Activated CD4-positive, CD25-positive, alpha-beta regulatory T cell treated with anti-CD3 and anti-CD28 coated beads, Interleukin-2, amount 50 U/mL, for 16 hours (primary cell): ENCODE data around the gene GSG1.

Experiments used
- DNase-seq: peaks from one replicate; pipeline ENCODE4 v3.0.0-alpha.2; 2020; ENCODE audit warnings: low read depth, low spot score

The GSG1 gene

DNA sequence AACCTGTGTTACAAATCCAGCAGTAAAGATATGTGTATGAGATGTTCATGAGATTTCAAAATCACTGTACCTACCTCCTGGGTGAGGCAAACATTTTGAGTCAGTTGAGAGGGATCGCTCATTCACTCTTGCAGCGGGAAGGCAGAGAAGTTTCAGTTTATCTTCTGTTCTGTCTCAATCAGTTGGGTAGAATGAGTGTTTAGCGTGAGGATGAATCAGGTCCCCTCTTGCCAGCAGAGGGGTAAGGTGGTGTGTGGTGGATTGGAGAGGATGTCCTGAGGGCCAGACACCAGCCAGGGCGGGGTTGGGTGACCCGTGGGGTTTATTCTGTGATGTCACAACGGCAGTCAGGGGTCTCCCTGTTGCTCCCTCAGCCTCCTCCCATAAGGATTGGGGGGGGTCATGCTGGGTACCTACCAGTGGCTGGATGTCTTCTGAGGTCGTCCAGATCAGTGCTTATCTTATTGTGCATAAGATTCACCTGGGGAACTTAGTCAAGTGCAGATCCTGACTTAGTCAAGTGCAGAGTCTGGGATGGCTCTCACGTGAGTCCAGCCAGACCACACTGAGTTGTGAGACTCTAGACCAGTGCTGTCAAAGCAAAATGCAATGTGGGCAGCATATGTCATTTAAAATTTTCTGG is at the start of gene GSG1:
Gene GSG1, minus strand, starts transcription at position 277 of the 643 bp plus-strand sequence. Its CDS starts 155 bp downstream, at position 122.
- DNase-seq: no peak

DNA sequence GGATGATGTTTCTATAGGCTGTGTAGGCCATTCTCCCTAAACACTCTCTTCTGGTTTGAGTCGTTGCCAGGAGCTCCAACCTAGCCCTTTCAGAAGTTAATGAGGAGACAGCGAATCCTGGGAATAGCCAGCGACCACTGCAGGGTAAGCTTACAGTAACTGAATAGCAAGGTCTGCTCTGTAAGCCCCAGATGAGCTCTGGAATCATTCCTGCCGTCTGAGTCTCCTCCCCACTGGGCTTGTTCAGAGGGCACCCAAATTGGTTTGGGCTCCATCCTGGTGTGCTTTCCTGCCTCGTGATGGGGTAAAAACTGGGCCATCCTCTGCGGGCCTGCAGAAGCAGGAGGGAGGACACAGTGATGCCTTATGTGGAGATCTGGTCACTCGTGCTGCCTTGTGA is 49.7 kb upstream of the GSG1 start:
- no peak for DNase-seq

DNA sequence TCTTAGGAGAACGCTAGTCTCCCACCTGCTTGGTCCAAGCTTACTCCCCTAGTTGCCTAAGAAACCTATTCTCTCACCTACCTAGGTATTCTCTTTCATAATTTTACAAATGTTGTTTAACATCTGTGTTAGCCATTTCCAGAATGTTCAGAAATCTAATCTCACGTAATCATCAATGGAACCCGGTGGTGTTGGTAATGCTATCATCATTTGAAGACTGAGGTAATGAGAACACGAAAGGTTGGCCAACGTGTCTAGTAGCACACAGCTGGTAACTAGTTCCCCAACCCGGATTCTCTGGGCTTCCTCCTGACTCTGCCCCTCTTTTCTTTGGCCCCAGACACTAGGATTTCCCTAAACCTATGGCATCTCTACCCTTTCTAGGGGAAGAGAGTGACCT is 49.3 kb upstream of the GSG1 start:
- DNase-seq: no peak

DNA sequence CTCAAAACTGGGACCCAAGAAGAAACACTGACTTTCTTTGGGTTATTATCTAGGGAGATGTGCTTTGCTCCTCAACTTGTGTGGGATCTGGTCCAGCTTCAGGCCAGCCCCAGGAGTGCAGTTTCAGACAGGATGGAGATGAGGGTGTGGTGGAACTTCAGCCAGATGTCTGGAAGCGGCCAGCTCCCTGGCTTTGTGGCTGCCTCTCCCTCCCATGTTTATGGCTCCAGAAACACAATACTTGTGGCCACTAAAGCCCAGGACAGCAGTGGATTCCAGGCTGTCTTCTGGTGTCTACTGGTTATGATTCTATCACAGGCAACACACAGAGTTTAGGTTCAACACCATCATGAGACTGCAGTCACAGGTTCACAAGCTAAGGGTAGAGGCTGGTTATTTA is 48.8 kb upstream of the GSG1 start:
- no peak for DNase-seq

DNA sequence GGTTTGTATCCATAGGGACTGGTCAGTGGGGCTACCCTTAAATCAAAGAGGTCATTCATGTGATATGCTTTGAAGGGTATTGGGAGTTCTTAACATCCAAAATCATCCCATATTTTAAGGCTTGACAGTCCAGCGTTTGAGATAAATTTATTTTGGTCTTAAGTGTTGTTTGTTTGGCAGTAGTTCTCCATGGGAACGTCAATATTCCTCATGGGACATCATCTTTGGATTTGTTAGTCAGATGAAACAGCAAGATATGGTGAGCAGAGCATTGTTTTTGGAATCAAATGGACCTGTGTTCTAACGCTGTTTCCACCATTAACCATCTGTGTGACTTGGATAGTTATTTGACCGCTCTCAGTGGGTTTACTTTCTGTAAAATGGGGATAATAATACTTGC is 45.9 kb upstream of the GSG1 start:
- no peak for DNase-seq

DNA sequence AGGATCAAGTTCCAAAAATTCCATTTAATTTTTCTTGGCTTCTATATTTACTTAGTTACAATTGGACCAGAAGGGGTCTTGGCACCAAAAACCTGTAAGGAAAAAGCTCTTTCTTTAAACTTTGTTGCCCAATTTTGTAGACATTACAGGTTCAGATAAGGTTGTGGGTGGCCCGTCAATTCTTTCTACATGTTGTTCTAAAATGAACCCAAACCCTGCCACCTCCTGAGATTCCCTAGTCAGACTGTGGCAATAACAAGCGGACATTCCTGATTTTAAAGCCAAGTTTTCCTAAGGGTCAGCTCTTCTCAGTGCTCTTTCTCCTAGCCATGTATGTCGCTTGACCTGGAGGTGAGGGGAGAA is 45.0 kb upstream of the GSG1 start:
- DNase-seq: no peak

DNA sequence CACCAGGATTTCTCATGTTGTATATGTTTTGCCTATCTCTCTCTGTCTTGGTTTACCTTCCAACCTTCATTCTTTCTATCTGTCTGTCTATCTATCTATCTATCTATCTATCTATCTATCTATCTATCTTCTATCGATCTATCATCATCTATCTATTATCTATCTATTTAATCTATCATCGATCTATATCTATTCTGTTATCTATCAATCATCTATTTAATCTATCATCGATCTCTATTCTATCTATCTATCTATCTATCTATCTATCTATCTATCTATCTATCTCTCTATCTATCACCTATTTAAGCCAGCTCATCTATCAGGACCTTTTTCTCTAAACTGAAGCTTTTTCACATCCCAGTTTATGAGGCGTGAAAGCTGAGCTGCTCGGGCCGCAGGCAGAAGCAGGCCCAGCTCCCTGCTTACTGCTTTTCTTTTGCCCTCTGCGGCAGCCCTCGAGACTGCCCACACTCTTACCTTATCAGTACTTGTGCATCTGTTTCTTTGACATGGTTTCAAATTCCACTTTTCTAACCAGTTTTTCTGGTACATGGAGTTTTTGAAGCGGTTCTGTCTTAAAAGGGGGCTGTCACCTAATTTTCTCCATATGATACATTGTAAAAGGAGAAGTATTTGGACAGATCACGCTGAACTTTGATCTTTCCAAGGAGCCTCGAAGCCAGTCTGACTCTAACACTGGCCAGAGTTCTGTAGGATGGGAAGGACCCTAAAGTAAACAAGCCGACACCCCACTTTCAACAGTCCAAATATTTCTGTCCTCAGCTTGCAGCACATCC is 44.4 kb upstream of the GSG1 start:
- no peak for DNase-seq

DNA sequence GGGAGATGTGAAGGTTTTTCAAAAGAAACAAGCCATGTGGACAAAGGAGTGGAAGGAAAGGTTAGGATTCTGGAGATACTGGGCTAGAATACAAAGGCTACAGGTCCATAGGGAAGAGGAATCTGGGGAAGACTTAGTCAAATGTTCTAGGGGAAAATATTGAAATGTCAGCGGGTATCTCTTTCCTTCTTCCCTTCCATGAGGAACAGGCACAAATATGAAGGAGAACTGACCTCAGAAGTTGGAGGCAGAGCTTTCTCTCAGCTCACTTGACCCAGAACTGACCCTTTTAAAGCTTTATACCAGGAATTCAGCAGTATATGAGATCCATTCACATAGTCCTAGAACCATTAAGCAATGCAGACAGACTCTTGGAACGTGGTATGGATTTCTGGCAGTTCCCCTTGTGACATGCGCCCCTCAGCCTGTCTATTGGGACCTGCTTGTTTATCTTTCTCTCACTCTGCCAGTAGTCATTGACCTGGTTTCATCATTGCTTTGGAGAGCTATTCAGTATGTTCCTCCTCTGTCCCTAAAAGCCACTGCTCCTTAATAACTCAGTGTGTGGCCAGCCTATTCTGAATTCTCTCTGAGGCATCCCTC is 43.0 kb upstream of the GSG1 start:
- no peak for DNase-seq

DNA sequence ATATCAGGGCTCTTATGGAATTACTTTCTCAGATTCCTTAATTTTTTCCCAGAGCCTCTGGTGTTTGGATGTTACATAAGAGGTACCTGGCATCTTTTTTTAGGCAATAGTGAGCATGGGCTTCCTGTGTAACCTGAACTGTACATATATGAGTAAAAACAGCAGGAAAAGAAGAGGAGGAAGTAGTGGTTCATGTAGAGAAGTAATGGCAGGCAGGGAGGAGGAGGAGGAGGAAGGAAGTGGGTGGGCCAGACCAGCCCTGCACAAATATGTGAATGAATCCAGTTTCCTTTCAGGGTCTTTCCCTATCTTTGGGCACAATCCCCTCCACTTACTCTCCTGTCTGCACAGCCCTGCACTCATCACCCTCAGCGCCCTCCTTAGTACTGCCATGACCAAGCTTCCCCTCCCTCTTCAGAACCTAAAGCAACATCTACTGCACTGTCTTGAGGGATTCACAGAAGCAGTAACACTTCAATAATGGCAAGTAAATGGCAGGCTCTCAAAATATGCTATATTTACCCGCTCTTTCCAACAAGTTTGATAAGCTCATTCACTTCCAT is 40.9 kb upstream of the GSG1 start:
- no peak for DNase-seq

DNA sequence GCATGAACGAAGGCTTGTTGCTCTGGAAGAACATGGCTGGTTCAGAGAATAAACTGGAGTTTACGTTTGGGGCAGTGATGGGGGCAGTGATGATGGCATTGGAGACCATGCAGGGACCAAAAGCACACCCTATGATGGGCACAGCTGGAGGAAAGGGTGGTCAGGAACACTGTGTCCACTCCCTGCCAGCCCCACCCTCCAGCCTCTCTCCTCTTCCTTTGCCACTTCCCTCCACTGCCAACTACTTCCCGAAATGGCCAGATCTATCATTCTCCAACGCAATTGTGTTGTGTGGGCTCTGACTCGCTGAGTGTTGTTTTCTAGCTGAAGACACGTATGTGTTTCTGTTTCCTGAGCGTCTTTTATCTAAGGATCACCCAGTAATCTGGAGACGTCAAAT is 39.3 kb upstream of the GSG1 start:
- no peak for DNase-seq

DNA sequence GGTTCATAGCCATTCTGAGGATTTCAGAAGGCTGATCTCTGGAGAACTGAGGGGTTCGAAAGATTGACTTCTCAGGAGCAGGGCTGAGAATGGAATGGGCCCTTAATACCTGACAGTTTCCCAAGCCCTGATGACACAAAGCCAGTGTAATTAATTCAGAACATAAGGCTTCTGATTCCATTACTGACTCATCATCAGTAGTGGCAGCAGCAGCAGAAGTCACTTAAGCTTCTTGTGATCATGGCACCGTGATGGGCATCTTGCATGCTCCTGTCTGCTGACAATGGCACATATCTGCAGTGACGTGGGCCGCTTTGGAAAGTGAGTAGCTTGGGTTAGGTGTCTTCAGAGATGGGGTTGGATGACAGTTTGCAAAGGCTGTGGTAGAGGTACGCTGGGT is 38.2 kb upstream of the GSG1 start:
- no peak for DNase-seq

DNA sequence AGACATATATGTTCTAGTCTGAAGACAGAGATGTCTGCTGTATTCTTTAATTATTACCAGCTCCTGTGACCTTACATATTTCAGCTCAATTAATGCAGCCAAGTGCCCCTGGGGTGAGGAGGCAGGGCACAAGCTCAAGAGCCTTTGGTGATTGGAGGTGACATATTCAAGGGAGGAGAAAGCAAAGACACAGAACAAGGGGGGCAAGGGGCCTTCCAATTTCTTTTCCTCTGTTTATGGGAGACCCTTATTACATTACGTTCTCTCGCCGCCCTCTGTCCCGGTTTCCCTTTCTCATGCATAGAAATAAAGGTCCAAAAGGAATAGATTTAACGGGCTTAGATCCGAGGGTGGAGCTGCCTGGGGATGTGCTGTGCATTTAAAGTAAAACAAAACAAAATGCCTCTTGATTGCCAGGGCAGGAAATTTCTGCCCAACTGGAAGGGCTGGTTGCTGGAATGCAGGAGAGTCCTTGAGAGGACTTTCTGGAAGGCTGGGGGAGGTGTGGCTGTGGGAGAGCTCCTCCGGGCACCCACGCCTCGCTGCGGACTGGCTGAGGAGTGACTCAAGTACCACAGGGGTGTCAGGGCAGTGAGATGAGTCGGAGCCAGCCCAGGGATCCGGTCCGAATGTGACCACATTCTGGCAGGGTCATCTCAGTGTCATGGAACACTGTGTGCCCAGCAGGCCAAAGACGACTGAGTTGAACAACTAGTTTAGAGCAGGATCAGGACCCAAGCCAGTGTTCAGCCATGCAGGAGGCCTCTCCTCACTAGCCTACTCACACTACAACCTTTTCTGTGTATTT is 32.1 kb upstream of the GSG1 start:
- DNase-seq: no peak

DNA sequence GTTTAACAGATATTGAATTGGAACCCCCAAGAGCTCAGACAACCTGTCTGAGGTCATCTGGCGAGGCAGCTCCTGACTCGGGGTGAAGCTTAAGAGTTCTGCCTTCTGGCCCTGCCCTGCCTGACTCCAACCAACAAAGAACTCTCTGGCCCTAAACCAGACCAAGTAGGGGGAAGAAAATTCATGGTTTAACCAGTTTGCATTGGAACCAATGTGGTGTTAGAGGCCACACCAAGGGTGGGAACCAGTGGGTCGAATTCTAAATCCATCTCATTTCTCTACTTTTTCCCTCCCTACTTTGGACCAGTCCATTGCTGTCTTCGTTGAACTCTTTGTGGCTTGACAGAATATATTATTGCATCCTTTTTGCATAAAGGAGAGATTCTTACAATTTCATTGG is 30.4 kb upstream of the GSG1 start:
- DNase-seq: no peak

DNA sequence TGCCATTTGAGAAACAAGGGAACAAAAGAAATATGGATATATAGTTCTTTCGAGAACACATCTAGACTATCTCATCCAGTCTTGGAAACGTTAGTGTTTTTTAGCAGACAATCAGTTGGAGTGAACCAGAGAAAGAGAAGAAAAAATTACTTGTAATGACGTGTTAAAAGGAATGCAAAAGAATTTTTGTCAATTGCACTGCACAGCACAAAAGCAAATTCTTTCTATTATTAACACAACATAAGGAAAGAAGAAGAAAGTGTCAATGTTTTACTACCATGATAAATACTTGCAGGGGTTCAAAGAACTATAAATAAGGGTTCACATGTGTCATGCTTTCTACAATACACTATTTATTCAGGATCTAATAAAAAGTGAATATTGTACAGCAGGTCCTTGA is 27.5 kb upstream of the GSG1 start:
- DNase-seq: no peak

DNA sequence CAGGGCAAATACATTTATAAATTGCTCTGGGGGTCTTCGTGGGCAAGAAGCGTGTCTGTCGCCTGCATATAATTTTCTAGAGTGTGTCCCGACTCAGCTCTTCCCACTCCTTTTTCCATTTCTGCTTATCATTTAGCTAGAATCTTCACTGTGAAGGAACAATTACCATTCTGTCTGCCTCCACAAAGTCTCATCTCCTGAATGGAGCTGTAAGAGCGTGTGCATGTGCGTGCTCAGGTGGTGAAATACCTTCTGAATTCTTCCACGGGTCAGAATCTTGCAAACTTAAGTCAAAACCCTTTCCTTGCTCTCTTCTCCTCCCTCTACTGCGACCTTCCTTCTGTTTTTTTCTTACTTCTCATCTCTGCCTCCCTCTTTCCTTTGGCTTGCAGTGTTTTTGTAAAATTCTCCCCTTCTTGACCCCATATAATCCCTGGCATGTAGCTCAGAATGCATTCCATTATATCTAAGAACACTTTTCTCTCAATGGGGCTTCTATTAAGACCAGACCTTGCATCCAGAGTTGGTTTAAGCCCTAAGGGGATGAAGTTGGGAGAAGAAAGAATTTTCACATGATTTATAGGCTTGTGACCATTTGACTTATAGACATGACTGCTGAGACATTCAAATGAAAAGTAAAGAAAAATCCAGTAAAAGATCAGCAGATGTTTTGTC is 25.0 kb upstream of the GSG1 start:
- DNase-seq: no peak

DNA sequence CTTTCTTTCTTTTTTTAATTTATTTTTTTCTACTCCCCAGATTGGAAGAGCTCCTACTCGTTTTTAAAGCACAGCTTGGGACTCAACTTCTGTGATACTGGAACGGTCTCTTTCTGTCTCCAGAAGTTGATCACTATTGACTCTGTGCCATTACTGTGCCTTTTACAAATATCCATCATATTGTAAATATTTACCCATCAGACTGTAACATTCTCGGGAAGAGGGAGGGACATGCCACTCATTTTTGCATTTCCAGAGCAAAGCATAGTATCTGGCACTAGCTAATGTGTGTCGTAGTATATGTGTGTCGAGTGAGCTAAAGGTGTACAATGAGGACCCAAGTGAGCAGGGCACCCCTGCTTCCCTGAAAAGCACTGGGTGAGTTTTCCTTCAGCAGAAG is 24.0 kb upstream of the GSG1 start:
- DNase-seq: no peak

DNA sequence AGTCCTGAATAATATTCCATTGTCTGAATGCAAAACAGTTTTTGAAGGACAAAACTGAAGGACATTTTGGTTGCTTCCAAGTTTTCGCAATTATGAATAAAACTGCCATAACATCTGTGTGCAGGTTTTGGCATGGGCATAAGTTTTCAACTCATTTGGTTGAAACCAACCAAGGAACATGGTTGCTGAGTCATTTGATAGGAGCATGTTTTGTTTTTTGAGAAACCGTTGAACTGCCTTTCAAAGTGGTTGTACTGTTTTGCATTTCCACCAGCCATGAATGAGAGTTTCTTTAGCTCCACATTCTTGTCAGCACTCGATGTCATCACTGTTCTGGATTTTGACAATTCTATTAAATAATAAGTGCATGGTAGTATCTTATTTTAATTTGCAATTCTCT is 23.0 kb upstream of the GSG1 start:
- DNase-seq: no peak

DNA sequence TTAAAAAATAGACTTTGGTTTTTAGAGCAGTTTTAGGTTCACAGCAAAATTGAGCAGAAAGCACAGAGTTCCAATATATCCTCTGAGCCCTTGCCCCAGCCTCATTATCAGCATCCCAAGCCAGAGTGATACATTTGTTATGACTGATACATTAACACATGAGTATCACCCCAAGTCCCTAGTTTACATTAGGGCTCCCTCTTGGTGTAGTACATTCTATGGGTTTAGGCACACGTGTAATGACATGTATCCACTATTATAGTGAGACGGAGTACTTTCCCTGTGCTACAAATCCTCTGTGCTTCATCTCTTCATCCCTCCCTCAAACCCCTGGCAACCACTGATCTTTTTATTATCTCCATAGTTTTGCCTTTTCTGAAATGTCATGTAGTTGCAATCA is 22.5 kb upstream of the GSG1 start:
- DNase-seq: no peak

DNA sequence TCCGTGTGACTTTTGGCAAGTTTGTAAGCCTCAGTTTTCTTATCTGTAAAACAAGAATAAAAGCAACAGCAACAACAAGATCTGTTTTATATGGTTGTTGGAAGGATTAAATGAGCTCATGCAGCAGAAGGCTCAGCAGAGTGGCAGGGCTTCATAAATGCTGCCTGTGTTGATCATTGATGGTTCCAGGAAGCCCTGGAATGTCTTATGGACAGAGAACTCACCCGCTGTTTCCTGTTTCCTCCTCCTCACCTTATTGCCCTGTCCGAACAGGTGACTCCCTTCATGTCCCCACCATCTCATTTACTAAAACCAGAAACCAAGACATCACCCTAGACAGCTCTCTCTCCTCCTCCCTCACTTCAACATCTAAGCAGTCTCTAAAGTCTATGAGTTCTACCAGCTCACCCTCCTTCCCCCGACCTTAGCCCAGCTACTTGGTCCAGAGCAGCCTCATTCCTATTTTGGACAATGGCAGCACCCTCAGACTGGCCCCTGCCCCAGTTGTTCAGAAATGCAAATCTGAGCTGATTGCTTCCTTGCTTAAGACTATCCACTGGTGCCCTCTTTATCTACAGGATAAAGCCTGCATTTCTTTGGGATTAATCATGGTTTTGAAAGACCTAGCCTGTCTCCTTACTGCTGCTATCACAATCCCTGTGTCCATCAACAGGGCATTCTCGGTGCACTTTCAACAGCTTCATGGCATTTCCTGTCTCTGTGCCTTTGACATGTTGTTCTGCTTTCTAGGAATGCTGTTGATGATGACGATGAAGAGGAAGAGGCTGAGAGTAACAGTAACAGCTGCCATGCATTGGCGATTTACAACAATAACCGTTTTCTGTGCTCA is 21.4 kb upstream of the GSG1 start:
- no peak for DNase-seq

DNA sequence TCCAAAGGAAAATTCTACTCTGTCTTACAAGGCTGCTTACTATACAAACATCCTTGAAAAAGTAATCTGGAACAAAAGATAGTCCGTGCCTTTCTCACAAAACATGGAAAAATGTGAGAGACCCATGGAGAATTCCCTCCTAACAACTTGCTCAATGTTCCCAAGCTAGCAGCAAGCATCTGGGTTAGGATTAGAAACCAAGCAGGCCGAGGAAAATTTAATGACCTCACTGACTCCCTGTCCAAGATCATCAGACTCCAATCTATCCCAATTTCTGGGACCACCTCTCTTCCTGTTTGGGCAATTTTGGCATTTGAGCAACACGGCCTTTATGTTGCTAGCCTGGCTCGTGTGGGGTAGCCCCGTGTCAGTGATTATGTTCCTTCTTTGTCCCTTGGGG is 18.1 kb upstream of the GSG1 start:
- no peak for DNase-seq

DNA sequence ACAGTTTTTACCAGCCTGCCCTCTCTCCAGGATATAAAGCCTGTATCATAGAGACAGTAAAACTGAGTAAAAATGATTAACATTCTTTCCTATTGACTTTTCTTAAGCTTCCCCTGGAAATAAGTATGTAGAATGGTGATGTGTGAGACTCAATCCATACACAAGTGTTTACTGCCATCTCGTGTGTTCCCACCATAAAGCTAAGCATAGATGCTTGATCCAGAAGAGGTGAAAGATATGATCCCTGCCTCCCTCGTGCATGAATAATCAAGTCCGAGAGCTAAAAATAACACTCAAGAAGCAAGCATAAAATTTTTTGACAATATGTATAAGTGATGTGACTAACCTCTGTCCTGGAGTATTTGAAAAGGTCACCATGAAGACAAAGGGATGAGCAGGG is 16.9 kb upstream of the GSG1 start:
- DNase-seq: no peak
